ENCODE results near the gene DNM2.

DNA sequence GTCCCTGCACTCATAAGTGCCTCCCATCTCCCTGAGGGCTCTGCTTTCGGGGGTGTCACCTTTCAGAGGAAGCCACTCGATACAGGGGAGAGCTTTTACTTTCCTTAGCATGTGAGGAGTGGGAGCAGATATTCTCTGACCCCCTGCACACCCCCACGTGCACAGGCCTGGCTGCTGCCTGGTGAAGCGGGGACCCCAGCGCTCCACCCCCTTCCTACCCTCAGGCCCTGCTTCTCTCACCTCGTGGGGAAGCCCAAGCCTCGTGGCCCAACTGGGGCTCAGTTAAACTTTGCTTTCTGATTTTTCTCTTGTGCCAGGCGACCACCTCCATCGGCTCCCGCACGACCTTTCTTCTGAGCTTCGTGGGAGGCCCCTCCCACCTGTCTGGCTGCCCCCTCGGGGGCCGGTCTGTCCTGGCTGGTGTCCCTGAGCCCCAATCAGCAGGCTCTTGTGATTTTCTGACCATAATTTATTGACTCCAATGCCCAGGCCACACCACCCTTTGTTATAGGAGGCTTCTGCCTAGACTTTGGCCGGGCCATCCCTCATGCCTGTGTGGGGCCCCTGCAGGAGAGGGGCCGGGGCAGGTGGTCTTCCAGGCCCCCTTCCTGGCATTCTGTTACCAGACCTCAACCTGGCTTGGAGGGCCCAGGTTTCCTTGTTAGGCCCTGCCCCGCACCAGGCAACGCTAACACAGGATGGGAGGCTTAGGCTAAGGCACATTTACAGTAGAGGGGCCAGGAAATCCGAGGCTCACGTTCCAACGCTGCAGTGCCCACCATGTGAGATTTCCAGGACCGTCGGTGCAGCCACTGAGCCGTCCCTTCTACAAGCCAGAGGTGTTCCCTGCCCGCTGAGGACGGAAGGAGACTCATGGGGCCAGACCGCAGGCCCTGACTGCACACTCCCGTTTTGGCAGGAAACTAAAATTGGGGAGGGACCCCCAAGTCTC lies 114.4 kb downstream of the DNM2 start:
- no peak for TF ChIP-seq CTCF (IDR thresholded peaks at IDR 0.05)
- no peak for TF ChIP-seq POLR2A (IDR thresholded peaks at IDR 0.05)
